Endometrial microvascular endothelial cells (primary cell): ENCODE results near the gene NT5C2. TPM values are rescaled to one million over a fixed set of nuclear protein-coding genes. Genes with fewer than 3 reads are reported as not detected.

Experiments
- in situ Hi-C: cut with HindIII; loops from 2 replicates; pipeline ENCODE4 v1.10.0; 2017; ENCODE audit warnings: low sequenced_read_pairs, low pct_unique_long_range_greater_than_20kb; ENCODE audit errors: inconsistent ontology term
- total RNA-seq: library from RNA; depleted of rRNA; stranded (reverse); fragments of >200 nt; gene quantifications from one replicate; pipeline ENCODE4 v1.2.3, GENCODE V29; 2015; ENCODE audit errors: inconsistent ontology term

Gene NT5C2
- total RNA-seq, 1 donor from 2014 or later: 46.4 TPM

DNA sequence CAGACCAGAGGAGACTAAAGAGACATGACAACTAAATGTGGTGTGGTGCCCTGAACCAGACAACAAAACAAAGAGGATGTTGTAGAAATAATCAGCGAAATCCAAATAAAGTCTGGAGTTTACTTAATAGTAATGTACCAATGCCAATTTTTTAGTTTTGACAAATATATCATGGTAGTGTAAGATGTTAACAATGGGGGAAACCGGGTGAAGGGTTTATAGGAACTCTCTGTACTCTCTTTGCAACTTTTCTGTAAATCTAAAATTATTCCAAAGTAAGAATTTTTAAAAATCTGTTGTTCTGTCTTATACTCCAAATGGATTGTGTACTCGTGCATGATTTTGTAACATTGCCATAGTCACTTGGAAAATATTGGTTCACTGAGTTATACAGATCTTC lies 145.7 kb downstream of the NT5C2 start:
- in situ Hi-C loops: no loop called here

- in situ Hi-C loops: no loop called here
Measured at GRCh38 chr10:103045961-103046360, 147.1 kb downstream of the NT5C2 start.

DNA sequence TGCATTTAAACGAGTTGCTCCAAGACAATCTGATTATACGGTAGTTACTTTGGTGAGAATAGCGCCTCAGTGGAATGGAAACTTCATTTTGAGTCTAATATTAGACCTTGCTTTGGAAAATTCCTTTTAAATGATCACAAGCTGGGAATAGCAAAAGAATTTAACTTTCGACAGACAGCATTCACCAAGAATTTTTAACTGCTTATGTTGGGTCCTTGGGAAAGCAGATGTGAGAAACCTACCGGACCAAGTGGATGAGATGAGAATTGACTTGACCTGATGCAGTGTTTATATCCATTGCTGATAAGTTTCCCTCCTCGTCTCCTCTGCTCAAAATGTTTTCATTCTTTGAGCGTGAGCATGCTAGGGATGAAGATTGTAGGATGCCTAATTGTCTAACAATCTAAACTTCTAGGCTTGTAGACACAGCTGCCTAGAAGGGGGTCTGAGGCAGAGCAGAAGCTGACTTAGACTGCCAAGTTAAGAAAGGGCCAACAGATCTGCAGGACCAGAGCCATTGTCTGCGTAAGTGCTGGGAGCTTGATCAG lies 148.1 kb downstream of the NT5C2 start:
- in situ Hi-C loops: no loop called here

DNA sequence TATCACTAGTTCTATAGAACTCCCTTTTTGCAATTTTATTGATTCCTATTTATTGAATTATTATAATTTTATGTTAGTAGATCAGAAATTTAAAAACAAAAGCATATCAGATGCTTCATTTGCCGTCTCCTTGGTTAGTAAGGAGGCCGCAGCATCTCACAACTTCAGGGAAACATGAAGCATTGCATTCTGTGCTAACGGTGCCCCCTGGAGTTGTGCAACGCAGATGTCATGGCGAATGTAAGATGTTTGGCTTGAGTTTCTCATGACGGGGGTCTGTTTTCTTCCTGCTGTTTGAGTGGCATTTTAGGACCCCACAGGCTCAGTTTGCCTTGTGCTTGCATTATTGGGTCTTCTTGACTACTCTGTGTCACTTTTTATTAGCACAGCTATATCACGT lies 150.2 kb downstream of the NT5C2 start:
- in situ Hi-C loops: no loop called here

DNA sequence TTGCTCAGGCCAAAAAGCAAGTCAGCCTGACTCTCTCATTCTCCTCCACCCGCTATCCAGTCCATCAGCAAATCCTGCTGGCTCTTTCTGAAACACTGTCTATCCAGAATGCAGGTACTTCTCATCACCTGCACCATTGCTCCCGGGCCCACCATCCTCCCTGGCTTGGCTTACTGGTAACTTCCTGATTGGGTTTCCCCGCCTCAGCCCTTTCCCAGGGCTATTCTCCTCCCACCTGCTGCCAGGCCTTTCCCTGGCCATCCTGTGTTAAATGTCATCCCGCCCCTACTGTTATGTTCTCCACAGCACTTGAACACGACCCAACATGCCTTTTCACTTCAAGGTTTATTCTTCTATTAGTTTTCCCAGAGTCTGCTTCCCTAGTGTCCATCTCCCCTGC lies 150.9 kb downstream of the NT5C2 start:
- in situ Hi-C loops: no loop called here

- in situ Hi-C loops: no loop called here
Measured at GRCh38 chr10:103041391-103041790, 151.7 kb downstream of the NT5C2 start.

DNA sequence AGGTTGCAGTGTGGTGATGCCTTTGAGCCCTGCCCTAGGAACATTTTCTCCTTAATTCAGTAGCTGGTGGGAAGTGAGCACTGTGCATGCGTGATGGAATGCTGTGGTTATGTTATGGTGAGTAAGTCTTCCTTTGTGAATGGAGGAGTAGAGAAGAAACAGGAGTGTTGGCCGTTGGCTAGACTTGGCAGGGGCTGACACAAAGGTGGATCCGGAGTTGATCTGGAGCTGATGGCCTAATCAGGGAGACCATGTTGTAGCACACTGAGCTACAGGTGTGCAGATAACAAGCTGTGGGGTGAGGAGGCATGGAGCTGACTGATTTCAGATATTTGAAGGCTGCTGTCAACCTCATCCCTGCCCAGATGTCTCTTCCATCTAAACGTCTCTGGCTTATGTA lies 152.7 kb downstream of the NT5C2 start:
- in situ Hi-C loops: no loop called here

DNA sequence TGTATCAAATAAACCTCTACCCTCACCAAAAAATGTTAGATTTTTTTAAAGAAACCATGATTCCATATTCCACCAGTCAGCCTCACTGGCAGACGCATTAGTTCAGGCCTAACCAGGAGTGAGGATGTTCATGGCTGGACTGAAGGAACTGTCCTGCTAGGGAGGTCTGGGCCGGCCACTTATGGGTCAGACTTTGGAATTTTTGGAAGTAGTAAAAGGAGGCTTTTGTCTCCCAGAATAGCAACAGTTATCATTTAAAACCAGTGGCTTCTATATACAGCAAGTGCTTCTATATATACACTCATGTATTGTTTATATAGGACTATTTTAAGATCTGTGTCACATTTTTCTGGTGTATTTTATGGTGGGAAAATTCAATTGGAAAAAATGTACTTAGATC lies 154.5 kb downstream of the NT5C2 start:
- in situ Hi-C loops: no loop called here

Other genes with a start within 250 kb of the NT5C2 start
- gene RPEL1, start 52.6 kb upstream of the NT5C2 start, total RNA-seq: 0.09 TPM
- 0.46 TPM for gene INA, start 83.9 kb upstream of the NT5C2 start, total RNA-seq
- 17.7 TPM for gene PCGF6, start 157.9 kb upstream of the NT5C2 start, total RNA-seq
- gene TAF5, start 174.7 kb upstream of the NT5C2 start, total RNA-seq: 6.4 TPM
- 425 TPM for gene ATP5MK, start 203.2 kb upstream of the NT5C2 start, total RNA-seq
- gene PDCD11, start 203.4 kb upstream of the NT5C2 start, total RNA-seq: 43.3 TPM